Ecto neural progenitor cell (in vitro differentiated cells): Measurements from ENCODE around the gene JAKMIP2.
"Not testable (repeated sequence)": the region's sequence is repeated elsewhere in the genome, so short reads cannot be mapped to it uniquely, and the experiment has no call there.

Source experiments
- DNase-seq: peaks from one replicate; pipeline ENCODE4 v3.0.0-alpha.2; 2018; ENCODE audit warnings: low spot score

JAKMIP2 gene

DNA sequence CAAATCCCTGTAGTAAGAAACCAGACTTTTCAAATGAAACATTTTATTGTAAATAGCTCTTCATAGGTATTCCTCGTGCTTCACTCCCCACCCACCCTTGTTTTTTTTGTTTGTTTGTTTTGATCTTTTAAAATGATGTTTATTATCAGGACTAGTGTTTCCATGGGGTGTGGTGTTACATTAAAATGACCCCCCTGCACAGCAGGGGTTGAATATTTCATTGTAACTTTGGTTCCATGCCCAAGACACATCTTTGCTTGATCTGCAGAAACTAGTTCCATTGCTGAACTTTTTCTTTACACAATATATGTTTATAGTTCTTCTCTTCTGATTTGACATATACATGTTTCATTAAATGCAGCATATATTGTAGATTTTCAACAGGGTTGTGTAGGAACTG is 191.4 kb downstream of the JAKMIP2 start:
- DNase-seq: no peak

DNA sequence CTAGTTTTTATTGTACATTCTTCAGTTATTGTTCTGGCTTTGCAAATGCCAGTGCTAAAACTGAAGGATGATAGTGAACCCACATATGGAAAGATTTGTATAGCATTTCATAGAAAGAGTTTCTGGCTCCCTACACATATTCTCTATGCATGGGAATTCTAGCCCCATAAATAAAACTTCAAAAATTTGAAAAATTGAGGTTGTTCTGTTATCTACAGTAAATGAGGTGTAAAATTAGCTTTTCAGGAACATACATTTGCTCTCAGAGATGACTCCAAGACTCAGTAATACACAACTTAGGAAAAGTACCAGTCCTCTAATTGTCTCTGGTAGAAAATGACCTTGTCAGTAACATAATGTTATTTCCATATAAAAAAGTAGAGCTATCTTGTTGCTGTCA is 192.4 kb downstream of the JAKMIP2 start:
- DNase-seq: no peak

DNA sequence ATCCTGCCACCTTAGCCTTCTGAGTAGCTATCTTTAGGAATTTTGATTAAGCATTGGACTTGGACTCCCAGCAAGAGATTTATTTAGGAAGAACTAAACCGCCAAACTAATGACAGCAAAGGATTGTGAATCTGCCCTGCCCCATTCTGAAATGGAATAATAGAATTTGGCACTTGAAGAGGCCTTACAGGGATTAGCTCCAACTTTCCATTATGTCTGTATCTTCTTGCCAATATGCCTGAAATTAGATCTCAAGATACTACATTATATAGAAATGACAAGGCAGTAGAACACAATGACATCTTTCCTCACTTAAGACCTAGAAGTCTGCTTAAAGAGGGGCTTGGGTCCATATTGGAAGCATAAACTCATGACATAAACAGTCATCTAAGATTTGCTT is 195.7 kb downstream of the JAKMIP2 start:
- no peak for DNase-seq

DNA sequence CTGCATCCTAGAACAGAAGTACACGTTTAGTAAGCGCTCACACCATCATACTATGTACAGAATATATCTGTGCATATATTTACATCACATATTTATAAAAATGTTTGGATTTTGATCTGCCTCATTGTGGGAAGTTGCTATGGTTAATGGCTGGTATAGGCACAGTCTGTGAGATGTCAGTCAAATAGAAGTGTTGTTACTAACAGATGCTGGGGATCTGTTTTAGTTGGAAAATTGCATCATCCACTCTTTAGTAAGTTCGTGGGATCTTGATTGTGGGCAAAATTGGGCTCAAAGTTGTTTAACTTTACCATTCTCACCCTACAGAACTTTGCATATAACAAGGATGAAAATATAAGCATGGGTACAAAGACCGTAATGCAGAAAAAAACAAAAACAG is 196.3 kb downstream of the JAKMIP2 start:
- no peak for DNase-seq

DNA sequence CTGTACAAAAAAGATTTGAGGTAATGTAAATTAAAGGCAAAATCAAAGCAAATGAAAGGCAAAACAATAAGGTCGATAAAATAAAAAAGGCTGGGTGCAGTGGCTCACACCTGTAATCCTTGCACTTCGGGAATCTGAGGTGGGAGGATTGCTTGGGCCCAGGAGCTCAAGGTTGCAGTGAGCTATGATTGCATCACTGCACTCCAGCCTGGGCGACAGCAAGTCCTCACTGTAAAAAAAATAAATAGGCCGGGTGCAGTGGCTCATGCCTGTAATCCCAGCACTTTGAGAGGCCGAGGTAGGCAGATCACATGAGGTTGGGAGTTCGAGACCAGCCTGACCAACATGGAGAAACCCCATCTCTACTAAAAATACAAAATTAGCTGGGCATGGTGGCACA is 200.3 kb downstream of the JAKMIP2 start:
- DNase-seq: not testable (repeated sequence)

DNA sequence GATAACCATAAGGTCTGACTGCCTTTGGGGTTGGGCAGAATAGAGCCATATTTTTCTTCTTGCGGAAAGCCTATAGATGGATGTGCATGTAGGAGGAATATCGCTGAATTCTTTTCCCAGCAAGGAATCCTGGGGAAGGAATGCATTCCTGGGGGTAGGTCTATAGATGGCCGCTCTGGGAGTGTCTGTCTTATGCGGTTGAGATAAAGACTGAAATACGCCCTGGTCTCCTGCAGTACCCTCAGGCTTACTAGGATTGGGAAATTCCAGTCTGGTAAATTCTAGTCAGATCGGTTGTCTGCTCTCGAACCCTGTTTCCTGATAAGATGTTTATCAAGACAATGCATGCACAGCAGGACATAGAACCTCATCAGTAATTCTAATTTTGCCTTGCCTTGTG is 202.1 kb downstream of the JAKMIP2 start:
- DNase-seq: not testable (repeated sequence)

DNA sequence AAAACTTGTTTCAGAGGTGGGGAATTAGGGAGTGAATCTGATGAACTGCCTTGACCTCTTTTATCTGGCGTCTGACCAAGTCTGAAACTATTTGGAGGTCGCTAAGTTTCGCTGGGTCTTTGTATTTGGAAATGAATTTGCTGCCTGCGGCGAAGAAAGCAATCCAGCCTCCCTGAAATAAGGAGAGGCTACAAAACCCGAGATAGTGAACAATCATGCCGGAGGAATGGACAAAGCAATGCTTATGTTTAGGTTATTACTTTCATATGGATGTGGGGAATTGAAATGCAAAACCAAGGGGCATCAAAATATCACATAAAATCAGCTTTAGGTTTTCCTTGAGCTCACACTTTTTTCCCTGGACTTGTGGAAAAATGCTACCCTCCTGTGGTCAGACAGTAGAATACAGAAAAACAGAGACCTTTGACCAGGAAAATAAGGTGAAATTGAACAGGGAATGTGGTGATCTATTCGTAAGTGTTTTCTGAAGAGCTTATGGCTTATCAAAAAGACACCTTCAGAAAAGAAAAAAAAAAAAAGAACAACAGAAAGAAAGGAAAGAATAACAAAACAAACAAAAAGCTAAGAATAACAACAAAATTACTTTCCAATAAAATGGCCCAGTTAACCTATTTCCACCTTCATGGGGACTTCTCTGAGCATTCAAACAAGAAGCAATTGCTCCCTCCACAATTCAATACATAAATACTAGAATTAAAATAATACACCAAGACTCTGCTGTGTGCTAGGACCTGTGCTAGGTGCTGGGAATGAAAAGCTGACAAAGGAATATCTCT is 204.1 kb downstream of the JAKMIP2 start:
- no peak for DNase-seq

DNA sequence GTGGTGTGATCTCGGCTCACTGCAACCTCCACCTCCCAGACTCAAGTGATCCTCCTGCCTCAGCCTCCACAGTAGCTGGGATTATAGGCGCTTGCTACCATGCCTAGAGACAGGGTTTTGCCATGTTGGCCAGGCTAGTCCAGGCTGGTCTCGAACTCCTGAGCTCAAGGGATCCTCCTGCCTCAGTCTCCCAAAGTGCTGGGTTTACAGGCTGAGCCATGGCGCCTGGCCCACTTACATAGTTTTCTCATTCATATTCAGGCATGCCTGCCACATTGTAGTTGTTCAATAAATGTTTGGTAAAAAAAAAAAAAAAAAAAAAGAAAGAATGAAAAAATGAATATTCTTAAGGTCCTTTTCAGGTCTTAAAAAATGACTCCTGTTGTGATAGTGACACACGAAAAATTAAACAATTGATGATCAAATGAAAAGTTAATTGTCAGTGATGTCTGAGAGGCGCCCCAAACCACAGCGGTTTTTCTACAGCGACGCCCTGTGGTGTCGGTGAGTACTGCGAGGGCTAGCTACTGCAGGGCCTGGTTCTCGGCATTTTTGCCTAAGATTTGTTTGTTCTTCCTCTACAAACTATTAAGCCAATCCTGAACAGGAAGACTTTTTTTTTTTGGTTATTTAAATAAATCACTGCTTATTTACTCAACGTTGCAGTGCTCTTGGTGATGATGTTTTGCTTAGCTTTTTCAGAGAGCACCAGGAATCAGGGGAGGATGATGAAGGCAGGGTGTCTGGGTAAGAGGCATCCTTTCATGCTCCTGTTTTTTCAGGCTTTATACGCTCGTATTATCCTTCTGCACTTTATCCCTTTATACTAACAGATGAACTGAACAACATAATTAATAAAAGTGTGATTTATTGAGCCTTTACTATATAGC is 205.6 kb downstream of the JAKMIP2 start:
- DNase-seq: peak; percentile 74

DNA sequence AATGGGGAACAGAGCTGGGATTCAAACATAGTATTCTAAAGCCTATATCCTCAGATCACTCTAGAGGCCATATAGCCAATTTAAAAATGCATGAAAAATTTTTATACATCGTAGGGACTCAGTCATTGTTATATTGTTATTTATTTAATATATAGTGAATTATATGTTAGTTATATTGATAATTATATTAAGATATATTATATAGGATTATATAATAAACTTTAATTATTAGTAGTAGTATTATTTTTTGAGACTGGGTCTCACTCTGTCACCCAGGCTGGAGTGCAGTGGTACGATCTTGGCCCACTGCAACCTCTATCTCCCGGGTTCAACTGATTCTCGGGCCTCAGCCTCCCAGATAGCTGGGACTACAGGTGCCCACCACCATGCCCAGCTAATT is 206.9 kb downstream of the JAKMIP2 start:
- no peak for DNase-seq

DNA sequence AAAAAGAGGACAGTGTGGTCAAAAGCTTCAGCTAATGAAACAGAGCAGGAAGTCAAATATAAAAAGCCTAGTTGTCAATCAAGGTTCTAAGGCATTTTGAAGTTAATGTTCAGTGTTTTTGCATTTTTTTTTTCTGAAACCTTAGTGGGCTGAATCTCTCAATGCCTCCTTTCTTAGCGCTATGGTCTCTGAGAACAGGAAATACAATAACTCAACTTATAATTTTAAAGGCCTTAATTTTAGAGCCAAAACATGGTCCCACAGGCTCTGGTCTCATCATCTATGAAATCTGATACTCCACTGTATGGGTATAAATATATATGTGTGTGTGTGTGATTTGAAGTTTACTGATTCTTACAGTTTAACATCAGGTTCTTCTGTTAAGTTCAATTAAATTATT is 209.3 kb downstream of the JAKMIP2 start:
- no peak for DNase-seq

DNA sequence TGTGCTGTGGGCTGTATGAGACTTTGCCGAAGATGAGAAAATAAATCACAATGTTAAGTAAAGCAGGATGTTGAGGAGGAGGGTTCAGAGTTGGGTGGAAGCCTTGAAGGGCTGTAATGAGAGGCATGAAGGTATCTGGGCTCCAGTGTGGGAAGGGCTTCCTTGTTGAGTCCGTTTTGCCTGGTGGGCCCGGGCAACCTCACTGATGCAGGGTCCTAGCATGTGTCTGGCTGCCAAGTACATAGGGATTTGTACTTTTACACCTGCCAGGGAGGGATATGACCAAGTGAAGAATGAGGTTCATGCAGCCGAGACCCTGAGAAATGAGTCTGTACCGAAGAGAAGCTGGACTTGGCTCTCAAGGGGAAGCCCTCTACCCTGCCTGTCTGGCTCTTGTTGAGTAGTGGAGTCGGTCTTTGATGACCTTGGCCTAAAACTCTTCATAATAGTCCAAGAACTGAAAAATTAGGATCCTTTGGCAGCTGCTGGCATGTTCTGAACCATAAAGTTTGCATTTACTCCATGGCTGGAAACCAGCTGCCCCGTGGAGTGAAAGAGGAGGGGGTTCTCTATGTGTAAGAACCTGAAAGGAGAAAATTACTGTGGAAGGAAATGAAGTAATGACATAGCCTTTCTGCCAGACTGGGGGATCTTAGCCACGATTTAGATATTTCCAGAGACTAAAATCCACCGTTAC is 213.7 kb downstream of the JAKMIP2 start:
- no peak for DNase-seq

DNA sequence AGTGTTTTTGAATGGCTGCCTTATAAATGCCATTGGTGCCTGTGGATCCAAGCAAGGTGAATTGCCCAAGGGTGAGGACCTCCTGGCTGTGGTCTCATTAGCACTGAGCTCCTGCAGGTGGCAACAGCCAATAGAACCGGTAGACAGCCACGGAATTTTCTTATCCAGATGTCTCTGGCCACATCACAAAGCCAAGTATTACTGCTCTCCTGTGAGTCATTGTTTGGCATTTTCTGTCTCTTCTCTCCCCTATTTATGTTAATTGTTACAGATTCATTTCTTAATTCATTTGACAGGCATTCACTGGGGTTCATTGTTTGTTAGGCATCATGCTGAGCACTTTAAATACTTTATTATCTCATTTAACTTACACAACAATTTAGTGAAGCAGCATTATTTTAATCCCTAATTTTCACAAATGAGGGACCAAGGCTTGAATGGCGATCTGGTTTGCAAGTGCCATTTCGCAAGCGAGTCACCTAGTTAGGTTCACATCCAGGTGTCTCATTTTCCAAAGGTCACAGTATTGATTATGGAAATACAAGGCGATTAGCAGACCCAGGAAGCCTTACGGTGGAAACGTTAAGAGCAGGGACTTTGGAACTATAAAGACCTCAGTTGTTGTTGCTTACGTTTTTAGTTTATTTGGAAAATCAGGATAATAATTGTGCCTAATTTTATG is 214.5 kb downstream of the JAKMIP2 start:
- DNase-seq: no peak

DNA sequence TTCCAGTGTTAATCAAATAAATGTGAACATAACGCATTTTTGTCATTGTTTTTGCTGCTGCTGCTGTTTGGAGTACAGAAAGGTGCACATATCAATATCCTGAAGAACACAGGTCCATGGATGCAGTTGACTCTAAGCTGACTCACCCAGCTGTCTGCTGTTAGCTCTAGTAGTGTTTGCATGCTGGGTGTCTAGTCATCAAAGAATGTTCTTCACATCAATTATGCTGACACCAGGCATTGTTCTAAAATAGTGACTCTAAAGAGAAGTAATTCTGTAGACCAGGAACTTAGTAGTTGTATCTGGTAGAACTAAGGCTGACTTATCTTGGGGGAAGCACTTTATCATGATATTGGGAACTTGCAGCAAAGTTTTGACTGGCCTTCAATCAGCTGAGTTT is 217.0 kb downstream of the JAKMIP2 start:
- DNase-seq: no peak

DNA sequence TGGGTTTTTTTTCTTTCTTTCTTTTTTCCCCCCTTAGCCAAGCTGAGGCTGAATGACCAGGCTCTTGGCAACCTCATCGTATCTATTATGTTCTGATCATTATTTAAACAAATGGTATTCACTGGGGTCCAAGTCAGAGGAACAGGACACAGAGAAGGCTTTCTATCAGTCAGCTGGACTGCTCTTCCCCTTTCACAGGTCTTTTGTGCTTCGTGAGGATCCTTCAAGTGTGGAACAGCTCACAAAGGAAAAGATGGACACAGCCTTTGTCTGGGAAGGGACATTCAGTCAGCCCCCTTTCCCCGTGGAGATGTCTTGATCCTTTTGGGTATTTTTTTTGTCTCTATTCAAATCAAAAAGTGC is 218.4 kb downstream of the JAKMIP2 start:
- no peak for DNase-seq

DNA sequence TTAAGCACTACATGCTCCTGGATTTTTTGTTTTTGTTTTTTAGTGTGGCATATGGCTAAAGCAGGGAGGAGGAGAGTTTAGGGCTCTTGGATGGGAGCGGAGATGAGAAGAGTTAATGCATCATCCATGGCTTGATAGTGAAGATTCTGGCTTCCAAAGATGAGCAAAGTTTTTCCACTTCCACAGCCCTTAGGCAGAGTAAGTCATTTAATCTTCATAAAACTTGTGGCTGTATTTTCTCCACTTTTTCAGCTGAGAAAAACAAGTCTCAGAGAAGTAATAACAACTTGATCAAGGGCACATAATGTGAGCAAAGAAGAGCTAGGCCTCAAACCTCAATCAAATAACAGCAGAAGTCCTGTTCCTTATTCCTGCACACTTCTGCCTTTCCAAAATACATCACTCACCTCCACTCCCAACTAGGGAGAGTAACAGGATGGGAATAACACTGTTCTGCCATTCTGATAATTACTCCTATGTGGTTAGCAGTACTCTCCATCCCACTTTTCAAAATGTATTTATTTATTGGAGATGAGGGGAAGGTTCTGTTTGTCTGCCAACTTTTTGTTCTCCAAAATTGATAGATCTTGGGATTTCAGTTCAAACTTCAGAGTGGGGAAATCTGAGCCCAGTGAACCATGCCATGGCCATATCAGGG is 218.9 kb downstream of the JAKMIP2 start:
- DNase-seq: no peak

DNA sequence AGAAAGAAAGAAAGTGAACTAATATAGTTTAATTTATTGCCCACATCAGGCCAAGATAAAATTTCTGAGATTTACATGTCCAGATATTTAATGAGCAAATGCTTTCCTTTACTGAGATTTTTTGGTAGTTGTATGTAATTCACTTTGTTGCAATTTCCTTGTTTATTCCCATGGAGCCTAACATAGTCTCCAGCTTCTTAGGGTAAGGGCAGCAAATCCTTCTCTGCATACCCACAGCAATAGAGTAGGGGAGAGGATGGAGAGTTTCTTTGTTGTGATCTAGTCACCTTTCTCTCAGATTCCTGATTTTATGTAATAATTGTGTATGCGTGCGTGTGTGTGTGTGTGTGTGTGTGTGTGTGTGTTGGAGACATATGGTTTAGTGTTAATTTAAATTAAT is 221.1 kb downstream of the JAKMIP2 start:
- no peak for DNase-seq

DNA sequence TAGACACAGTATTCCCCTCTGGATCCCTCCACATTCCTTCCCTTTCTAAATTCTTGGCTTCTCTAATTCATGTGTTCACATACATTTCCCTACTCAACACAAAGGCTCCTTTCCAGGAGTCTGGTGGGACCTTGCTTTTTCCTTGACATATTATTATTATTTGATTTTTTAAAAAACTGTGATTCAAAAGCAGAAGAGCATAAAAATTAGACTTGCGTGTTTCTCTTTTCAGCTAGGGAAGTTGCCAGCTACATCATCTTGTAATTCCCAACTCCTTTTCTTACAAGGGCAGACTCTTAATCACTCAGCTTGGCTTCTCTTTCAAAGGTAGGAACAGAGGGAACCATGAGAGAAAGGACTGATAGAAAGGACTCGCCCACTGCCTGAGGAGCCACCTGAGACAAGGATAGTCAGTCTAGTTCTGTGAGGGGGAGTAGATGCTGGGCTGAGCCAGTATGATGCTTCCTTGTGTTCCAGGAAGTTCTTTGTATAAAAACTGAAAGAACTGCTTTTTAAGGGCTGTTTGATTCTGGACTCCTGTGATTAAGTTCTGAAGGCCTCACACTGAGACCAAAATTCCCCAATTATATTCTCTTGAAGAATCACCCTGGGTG is 221.7 kb downstream of the JAKMIP2 start:
- DNase-seq: no peak

DNA sequence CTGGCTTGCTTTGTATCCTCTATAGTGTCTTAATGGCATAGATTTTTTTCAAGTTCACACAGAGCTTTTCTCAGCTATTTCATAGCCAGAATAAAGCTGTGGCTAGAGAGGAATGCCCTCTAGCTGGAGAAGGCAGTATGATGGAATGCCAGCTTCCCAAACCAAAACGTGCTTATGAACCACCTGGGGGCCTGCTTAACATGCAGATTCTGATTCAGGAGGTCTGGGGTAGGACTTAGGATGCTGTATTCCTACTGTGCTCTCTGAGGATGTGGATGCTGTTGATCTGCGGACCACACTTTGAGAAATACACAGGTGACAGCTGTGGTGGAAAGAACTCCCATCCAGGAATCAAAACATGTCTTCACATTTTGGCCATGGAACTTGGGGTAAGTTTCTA is 222.8 kb downstream of the JAKMIP2 start:
- no peak for DNase-seq

DNA sequence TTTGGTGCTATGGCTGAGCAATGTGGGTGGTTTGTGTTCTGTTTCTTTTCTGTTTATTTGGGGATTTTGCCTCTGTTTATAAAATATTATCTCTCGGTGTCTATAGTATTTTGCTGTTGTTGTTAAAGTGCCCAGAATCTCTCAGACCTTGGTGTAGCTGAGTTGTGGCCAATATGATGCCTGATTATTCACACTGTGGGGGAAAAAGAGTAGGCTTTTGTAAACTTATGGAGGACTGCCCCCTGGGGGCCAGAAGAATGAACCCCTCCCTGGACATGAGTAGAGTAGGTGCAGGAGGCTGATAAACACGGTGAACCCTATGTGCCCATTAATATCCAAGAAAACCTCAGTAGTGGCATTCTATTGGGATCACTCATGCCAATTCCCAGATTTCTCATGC is 223.7 kb downstream of the JAKMIP2 start:
- DNase-seq: no peak

DNA sequence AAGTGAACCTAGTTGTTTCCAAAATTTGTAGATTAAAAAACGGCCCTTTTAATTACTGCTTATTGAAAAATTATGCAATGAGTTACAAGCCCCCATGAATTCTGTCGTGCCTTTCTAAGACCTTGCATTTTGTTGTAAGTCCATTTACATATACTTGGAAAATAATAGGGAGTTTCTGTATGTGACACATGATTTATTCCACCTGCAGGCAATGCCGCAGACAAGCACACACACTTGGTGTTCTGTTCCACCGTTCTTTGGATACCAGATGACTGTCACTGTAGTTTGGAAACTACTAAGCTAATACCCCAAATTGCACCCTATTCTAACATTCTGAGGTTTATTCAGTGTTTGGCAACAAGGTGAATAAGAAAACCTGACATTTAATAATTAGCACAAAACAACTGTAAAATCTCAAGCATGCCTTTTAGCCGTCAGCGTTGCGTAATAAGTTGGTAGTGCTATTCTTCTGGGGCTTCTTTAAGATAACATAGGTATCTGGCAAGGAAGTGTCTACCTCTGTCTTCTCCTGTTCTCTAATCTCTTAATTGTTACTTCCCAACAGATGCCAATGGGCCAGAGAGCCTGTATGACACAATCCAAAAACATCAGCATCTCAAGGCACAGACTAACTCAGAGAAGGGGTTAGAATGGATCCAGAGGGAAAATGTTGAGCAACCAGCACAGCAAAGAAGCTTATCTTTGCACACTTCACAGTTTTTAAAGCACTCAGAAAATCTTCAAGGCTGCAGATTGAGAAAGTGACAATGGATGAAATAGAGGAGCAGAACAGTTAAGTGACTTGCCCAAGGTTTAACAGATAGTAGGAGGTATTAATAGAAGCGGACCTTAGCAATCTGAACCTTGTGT is 224.4 kb downstream of the JAKMIP2 start:
- no peak for DNase-seq
